Measurements from ENCODE around the gene CD47.
A peak's percentile ranks its signal among the peaks of the same experiment; 100 is the strongest.

The CD47 gene

DNA sequence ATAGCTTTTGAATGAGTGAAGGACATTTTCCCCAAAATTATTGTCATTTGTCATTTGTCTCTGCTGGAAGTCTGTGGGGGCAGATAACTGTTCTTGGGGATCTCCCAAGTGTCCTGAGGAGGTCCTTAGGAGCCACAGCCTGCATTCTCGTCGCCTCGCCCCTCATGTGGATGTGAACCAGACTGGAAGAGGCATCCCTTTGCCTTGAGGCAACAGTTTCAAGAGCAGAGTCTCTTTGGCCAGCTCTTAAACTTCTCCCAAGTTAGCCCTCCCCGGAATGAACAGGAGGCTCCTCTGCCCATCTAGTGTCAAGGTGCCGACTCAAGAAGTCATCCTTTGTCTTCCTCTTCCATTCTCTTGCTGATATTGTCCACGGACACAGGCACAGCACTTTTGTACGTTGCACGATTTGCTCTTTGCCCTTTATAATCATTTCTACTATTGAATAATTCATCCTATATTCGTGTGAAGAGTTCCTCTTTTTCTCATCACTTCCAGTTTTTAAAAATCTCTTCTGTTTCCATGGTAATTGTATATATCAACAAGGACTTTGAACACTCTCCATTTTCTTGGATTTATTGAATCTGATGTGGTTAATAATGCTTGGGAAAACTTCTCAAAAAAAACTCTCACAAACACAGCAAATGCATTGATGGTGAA is 40.8 kb upstream of the CD47 start:
- TF ChIP-seq, protein P1, sequence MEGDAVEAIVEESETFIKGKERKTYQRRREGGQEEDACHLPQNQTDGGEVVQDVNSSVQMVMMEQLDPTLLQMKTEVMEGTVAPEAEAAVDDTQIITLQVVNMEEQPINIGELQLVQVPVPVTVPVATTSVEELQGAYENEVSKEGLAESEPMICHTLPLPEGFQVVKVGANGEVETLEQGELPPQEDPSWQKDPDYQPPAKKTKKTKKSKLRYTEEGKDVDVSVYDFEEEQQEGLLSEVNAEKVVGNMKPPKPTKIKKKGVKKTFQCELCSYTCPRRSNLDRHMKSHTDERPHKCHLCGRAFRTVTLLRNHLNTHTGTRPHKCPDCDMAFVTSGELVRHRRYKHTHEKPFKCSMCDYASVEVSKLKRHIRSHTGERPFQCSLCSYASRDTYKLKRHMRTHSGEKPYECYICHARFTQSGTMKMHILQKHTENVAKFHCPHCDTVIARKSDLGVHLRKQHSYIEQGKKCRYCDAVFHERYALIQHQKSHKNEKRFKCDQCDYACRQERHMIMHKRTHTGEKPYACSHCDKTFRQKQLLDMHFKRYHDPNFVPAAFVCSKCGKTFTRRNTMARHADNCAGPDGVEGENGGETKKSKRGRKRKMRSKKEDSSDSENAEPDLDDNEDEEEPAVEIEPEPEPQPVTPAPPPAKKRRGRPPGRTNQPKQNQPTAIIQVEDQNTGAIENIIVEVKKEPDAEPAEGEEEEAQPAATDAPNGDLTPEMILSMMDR (IDR thresholded peaks at IDR 0.05; ENCODE audit: borderline replicate concordance, insufficient read depth, low read depth, low read length) = no peak
- H3K4me3 ChIP-seq (ENCODE audit: low read depth, low read length) = no peak overlapping the region

DNA sequence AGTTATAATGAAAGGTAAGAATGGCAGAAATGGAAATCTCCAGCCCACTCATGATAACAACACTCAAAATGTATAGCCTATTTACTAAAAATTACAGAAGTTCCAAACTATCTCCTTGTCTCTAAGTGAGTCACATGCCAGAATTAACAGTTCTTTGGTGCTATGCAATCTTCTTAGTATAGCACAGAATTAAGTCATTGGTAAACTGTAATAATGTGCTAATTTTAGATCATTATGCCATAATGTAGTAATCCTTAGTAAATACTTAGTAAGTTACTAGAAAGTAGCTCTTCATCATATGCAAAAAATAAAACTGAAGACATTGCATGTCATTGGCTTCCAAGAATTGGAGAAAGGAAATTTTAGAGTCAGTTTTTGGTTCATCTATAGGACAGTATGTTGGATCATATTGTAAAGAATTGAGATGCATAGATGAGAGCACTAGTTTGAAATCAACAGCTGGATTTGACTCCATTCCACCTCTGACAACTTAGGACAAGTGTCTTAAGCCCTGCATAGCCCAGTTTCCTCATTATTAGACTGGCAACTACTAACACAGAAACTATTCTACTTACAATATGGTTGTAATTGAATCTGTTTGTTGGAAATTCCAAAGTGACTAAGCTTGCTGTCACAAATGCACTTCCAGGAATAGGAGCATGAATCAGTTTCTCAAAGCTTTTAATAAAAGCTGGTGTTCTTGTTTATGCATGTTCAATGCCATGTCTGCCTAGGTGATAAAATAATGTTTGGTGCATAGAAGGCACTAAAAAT is 40.1 kb upstream of the CD47 start:
- no peak overlapping the region for H3K4me3 ChIP-seq (ENCODE audit: low read depth, low read length)
- TF ChIP-seq, protein P1 (IDR thresholded peaks at IDR 0.05; ENCODE audit: borderline replicate concordance, insufficient read depth, low read depth, low read length) = no peak

DNA sequence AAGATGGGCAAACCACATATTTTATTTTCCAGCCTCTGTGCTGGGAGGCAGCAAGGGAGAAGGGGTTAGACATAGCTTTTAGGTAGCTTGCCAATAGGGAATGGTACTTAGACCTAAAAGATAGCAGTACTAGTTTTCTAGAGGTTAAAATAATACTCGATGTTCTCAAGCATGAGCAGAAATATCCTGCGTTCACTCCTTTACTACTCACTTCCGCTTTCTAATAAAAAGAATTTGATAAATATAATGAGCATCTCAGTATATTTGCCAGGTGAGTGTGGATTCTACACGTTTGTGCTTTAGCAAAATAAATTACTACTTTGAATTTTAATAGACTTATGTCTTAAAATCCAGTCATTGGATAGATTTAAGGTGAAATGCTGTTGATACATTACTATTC is 39.4 kb upstream of the CD47 start:
- no peak overlapping the region for H3K4me3 ChIP-seq (ENCODE audit: low read depth, low read length)
- TF ChIP-seq, protein P1 (IDR thresholded peaks at IDR 0.05; ENCODE audit: borderline replicate concordance, insufficient read depth, low read depth, low read length) = no peak

DNA sequence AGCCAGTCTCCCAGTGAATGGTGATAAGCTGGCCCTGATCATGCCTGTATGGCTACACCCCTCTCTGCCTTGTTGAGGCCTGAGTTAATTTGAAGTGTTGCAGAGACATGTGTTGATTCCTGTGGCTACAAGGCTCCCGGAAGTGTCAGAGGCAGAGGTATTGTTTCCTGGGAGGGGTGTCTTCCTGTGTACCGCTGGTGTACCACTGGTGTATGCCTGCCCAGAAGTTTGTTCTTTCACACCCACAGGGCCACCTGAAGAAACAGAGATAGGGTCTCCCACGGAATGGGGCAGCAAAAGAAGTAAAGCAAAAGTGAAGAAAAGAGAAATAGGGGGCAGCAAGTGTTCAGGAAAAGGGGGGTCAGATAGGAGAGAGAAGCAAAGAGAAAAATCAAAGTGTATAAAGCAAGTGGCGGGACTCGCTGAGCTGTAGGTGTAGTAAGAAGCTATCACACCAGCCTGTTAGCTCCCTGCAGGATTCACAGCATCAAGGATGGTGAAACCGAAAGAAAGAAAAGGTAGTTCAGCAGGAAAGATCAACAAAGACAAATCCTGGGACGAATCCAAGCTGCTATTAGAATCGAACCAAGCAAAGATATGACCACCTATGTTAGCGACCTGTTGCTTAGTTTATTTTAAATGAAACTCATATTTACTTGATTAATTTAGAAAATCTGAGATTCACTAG is 36.6 kb upstream of the CD47 start:
- peak overlapping the region; percentile 44 for H3K4me3 ChIP-seq (ENCODE audit: low read depth, low read length)
- TF ChIP-seq, protein P1 (IDR thresholded peaks at IDR 0.05; ENCODE audit: borderline replicate concordance, insufficient read depth, low read depth, low read length) = no peak

DNA sequence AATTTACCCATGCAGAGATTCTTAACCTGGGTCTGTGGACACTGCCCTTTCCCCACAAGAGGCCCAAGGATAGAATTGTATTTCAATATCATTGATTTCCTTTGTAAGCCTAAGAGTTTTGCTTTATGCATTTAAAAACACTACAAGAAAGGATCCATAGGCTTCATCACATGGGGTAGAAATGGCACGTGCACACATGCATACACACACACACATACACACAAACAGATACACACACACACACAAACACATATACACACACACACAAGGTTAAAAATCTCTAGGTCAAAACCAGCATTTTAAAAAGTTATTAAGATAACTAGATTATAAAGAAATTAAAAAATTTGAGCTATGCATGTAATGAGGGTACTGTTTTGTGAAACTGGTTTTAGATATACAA is 35.5 kb upstream of the CD47 start:
- peak overlapping the region; percentile 68 for H3K4me3 ChIP-seq (ENCODE audit: low read depth, low read length)
- TF ChIP-seq, protein P1 (IDR thresholded peaks at IDR 0.05; ENCODE audit: borderline replicate concordance, insufficient read depth, low read depth, low read length) = no peak

DNA sequence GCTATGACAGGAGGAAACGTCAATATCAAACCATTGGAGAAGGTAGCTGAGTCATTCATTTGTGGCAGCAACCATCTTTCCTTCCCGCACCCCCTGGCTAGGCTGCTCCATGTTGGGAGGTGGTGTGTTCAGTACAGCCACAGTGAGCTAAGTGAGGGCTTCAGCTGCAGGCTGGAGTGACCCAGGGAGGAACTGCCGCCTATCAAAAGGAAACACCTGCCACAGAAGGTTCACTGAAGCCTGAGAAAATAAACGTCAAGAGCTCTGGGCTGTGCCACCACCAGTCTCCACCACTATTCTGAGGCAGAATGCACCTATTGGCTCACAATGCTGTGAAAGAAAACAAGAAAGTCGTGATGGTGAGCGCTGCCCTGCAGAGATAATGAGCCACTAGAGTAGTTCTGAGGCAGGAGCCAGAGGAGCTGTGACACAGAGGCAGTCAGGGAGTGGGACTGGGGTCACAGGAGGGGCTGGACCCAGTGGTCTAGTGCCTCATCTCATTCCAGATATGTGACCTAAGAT is 34.8 kb upstream of the CD47 start:
- peak overlapping the region; percentile 68 for H3K4me3 ChIP-seq (ENCODE audit: low read depth, low read length)
- TF ChIP-seq, protein P1 (IDR thresholded peaks at IDR 0.05; ENCODE audit: borderline replicate concordance, insufficient read depth, low read depth, low read length) = no peak

Data from GM12875 (cell line).